SH-SY5Y (cell line): ENCODE data around the gene CETN2.

Experiments used
- GATA2 ChIP-seq: IDR thresholded peaks from 2 replicates; pipeline ENCODE4 v1.6.1; 2011; ENCODE audit warnings: mild to moderate bottlenecking, low read depth, low read length
- GATA3 ChIP-seq: IDR thresholded peaks from 2 replicates; pipeline ENCODE4 v1.6.1; 2011; ENCODE audit warnings: low read depth, mild to moderate bottlenecking, low read length, moderate library complexity

Gene CETN2

DNA sequence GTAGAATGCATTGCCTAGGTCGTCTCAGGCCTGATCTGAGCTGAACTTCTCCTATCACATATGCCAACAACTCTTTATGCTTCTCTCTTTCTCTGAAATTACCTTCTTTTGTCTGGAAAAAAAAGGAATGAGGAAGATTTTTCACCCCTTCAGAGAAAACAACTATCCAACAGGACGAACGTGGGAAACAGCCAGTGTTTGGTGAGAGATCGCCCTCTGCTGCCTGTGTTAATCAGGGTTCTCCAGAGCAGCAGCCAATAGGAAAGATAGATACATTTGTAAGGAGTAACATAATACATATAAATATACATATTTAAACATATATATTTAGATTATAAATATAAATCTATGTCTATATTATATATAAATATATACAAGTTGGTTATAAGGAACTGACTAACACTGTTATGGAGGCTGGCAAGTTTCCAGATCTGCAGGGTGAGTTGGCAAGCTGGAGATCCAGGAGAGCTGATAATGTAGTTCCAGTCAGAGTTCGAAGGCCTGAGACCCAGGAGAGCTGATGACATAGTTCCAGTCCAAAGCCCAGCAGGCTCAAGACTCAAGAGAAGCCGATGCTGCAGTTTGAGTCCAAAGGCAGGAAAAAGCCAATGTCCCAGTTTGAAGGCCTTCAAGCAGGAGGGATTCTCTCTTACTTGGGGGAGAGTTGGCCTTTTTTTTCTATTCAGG, 13.3 kb downstream of the CETN2 start:
- TF ChIP-seq GATA2 (peak; percentile 69), GATA3 (no peak)

DNA sequence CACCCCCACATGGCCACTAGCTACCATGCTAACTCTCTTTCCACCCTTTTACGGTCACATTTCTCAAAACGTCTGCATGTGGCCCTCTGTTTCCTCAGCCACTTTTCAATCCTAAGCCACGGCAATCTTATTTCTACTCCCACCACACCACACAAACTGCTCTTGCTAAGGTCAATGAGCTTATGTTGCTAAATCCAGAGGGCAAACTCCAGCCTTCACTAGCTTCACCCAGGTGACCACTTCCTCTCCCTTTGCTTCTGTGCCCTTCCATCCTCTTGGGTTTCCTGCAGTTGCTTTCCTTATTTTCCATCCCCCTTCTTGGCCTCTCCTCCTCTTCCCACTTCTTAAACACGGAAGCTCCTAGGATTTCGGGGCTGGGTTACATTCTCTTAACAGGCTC, 16.5 kb downstream of the CETN2 start:
- TF ChIP-seq GATA3 (no peak), GATA2 (no peak)

DNA sequence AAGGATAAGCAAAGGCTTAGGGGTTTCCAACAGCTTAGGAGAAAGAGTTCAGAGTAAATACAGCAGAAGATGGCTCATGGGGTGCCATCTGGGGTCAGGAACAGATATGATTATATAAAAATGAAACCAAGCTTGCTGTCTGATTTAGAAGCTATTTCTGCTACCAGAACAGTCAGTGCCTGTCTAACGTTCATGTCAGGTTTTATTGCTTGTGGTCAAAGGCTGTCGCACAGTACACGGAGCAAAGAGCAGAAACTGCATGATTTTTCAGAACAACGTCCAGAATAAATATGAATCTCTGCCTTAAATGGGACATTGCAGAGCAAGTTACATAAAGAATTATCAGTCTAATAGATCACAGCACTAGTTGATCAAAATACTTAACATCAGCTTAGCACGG, 17.4 kb downstream of the CETN2 start:
- TF ChIP-seq GATA3, result no peak
- no peak for TF ChIP-seq GATA2

DNA sequence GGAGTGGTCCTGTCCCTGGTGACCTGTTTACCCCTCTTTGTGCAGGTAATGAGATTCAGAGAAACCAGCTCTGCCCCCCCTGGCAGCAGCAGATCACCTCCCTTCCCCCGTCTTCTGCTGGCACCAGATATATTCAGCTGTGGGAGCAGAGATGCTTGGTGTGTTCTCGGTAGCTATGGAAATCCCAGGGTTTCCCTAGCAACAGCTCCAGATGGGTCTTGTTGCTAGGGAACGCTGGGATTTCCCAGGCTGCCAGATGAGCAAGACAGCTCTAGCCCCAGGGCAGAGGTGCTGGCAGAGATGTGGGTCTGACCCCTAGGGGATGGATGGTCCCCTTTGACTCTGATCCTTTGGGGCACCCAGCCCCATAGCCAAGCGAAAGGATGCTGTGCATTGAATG, 20.2 kb downstream of the CETN2 start:
- no peak for TF ChIP-seq GATA3
- no peak for TF ChIP-seq GATA2

DNA sequence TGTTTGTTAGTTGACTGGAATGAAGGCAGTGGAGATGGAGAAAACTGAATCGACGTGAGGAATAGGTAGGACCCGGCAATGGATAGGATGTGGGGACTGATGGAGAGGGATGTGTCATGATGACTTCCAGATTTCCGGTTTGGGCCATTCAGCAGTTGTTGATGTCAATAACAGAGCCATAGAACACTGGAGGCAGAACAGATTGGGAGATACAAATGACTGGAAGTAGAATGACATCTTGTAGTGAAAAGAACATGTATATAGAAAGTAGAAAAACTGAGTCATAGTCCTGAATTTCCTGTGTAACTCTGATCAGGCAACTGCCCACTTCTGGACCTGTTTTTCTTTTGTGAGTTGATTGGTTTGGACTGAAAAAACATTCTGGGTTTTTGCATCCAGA, 24.5 kb downstream of the CETN2 start:
- TF ChIP-seq GATA2 (no peak), GATA3 (no peak)

DNA sequence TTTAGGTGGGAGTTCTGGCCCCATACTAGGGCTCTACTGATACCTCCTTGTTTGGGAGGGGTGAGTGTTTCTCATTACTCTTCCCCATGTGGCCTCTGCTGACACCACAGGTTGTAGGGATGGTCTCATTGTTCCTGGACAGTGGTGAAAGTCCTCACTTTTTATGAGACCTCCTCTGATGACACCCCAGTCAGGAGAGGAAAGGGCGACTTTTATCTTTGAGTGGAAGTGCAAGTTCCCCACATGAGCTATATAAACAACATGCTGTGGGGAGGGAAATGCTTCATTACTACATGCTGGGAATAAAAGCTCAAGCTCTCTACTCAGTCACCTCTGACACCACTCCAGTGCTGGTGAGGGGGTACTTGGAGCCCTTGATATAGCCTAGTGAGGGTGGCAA, 31.6 kb downstream of the CETN2 start:
- no peak for TF ChIP-seq GATA3
- no peak for TF ChIP-seq GATA2
